Trophoblast cell (in vitro differentiated cells and primary cell): Measurements from ENCODE around the gene ITPA.
A peak's percentile ranks its signal among the peaks of the same experiment; 100 is the strongest.

Source experiments
- DNase-seq, 2 donors: peaks; one replicate each; pipeline ENCODE4 v3.0.0-alpha.2; 2016
- H2AFZ ChIP-seq: 2 replicates; pipeline ENCODE4 v1.6.1; 2013; ENCODE audit warnings: low read length, moderate library complexity, mild to moderate bottlenecking; ENCODE audit not compliant: insufficient read depth, poor library complexity
- H2AK5ac ChIP-seq: 2 replicates; pipeline ENCODE4 v1.6.1; 2013; ENCODE audit warnings: mild to moderate bottlenecking, low read length
- H2BK120ac ChIP-seq: 2 replicates; pipeline ENCODE4 v1.6.1; 2013; ENCODE audit warnings: low read length, mild to moderate bottlenecking, moderate library complexity; ENCODE audit not compliant: insufficient read depth, poor library complexity
- H2BK12ac ChIP-seq: 2 replicates; pipeline ENCODE4 v1.6.1; 2013; ENCODE audit warnings: mild to moderate bottlenecking, low read length, moderate library complexity
- H2BK5ac ChIP-seq: 2 replicates; pipeline ENCODE4 v1.6.1; 2013; ENCODE audit warnings: low read length, low read depth, moderate library complexity, mild to moderate bottlenecking; ENCODE audit not compliant: poor library complexity
- H3K14ac ChIP-seq: 2 replicates; pipeline ENCODE4 v1.6.1; 2013; ENCODE audit warnings: mild to moderate bottlenecking, low read length
- H3K18ac ChIP-seq: 2 replicates; pipeline ENCODE4 v1.6.1; 2013; ENCODE audit warnings: mild to moderate bottlenecking, low read length
- H3K23ac ChIP-seq: 2 replicates; pipeline ENCODE4 v1.6.1; 2013; ENCODE audit warnings: low read length
- H3K27ac ChIP-seq: 2 replicates; pipeline ENCODE4 v1.5.1; 2013; ENCODE audit warnings: low read depth, mild to moderate bottlenecking, inconsistent platforms, low read length, moderate library complexity
- H3K27me3 ChIP-seq: 2 replicates; pipeline ENCODE4 v1.6.1; 2013; ENCODE audit warnings: inconsistent platforms, mild to moderate bottlenecking, low read length, moderate library complexity; ENCODE audit not compliant: insufficient read depth
- H3K36me3 ChIP-seq, 2 experiments: 1 replicate in 1 of 2; 2 replicates in 1 of 2; pipeline ENCODE4 v1.6.1; 2013; ENCODE audit warnings: low read length in 2 of 2, mild to moderate bottlenecking in 2 of 2, moderate library complexity in 1 of 2; ENCODE audit not compliant: insufficient read depth in 2 of 2, control insufficient read depth in 1 of 2
- H3K4ac ChIP-seq: 2 replicates; pipeline ENCODE4 v1.6.1; 2013; ENCODE audit warnings: low read depth, mild to moderate bottlenecking, low read length, moderate library complexity
- H3K4me1 ChIP-seq, 2 experiments: 1 replicate in 1 of 2; 2 replicates in 1 of 2; pipeline ENCODE4 v1.6.1; 2013; ENCODE audit warnings: low read length in 2 of 2, mild to moderate bottlenecking in 2 of 2, moderate library complexity in 1 of 2; ENCODE audit not compliant: insufficient read depth in 2 of 2, control insufficient read depth in 1 of 2
- H3K4me2 ChIP-seq: 2 replicates; pipeline ENCODE4 v1.6.1; 2013; ENCODE audit warnings: inconsistent platforms, mild to moderate bottlenecking, low read length, moderate library complexity
- H3K4me3 ChIP-seq: 2 replicates; pipeline ENCODE4 v1.5.1; 2013; ENCODE audit warnings: mild to moderate bottlenecking, low read depth, low read length, inconsistent platforms
- H3K79me1 ChIP-seq: one replicate; pipeline ENCODE4 v1.6.1; 2013; ENCODE audit warnings: low read length
- H3K79me2 ChIP-seq: 2 replicates; pipeline ENCODE4 v1.6.1; 2013; ENCODE audit warnings: low read length, mild to moderate bottlenecking; ENCODE audit not compliant: control insufficient read depth, insufficient read depth, poor library complexity
- H3K9ac ChIP-seq: 2 replicates; pipeline ENCODE4 v1.6.1; 2013; ENCODE audit warnings: mild to moderate bottlenecking, low read length
- H3K9me3 ChIP-seq: 2 replicates; pipeline ENCODE4 v1.6.1; 2013; ENCODE audit warnings: low read depth, mild to moderate bottlenecking, control low read depth, inconsistent platforms, low read length; ENCODE audit not compliant: insufficient read depth
- H4K12ac ChIP-seq: 2 replicates; pipeline ENCODE4 v1.6.1; 2013; ENCODE audit warnings: low read depth, mild to moderate bottlenecking, low read length, moderate library complexity
- H4K8ac ChIP-seq: 2 replicates; pipeline ENCODE4 v1.6.1; 2013; ENCODE audit warnings: low read depth, mild to moderate bottlenecking, low read length, moderate library complexity
- H4K91ac ChIP-seq: one replicate; pipeline ENCODE4 v1.6.1; 2013; ENCODE audit warnings: low read depth, mild to moderate bottlenecking, low read length, moderate library complexity
- WGBS: extraction: QIAGEN DNeasy Blood & Tissue Kit; methylation state at CpG from one replicate; pipeline ENCODE4 v1.1.7; 2013; ENCODE audit warnings: missing lambda C conversion rate; ENCODE audit not compliant: insufficient read length, insufficient coverage; ENCODE audit errors: extremely low coverage; 5-methylcytosine and 5-hydroxymethylcytosine counted together

Gene ITPA

DNA sequence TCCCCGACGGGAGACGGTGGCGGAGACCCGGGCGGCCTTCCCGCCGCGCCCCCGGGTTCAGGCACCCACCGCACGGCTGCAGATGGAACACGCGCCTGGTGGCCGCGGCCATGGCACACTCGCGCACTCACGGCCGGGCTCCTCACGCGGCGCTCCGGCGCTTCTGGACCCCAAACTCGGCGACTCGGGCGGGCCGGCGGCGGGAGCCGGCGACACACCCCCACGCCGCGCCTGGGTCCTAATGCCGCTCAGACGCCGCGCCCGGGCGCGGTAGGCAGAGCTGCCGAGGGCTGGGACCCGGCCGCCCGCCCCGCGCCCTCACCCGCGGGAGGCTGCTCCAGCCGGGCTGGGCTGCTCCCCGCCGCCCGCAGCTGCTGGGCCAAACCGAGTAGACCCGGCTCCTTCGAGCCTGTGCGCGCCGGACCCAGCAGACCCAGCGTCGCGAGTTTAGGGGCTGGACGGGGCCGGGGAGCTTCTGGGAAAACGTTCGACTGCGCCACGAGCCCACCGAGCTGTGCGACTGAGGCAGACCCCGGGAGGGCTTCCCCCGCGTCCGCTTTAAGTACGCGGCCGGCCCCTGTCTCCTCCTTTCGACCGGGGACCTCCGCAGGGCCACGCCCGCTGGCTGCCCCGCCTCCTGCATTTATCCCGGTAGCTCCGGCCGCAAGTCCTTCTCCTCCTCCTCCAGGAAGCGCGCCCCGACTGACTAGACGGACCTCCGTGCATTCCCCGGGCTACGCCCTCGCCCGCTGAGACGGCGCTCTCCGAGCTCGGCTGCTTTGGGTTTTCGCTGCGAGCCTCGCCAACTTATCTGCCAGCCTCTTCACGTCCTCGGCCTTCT, 29.9 kb downstream of the ITPA start, which contains the start of gene SLC4A11:
Gene SLC4A11, minus strand, starts transcription at position 165 of the 841 bp plus-strand sequence. Its CDS starts 53 bp downstream, at position 112.
- peak within 1 kb of the TSS; percentile 78 for H2BK120ac ChIP-seq
- no peak within 1 kb of the TSS for H3K4ac ChIP-seq
- no CpG with 5 or more reads among the region's 107 CpGs for WGBS
- H3K4me1 ChIP-seq: peaks cover 11 to 12% of the 10 kb centered on the region in 2 experiments
- H2AFZ ChIP-seq: peak within 1 kb of the TSS; percentile 8
- H2BK5ac ChIP-seq: no peak within 1 kb of the TSS
- peak within 1 kb of the TSS; percentile 59 for H3K14ac ChIP-seq
- peak within 1 kb of the TSS; percentile 85 for H3K18ac ChIP-seq
- H3K79me1 ChIP-seq: peaks cover 9% of the 10 kb centered on the region
- H3K36me3 ChIP-seq: no peaks in the 10 kb centered on the region
- peak within 1 kb of the TSS; percentile 74 for H4K12ac ChIP-seq
- H3K4me2 ChIP-seq: peak within 1 kb of the TSS; percentile 68
- no peak within 1 kb of the TSS for H3K27ac ChIP-seq
- peak in 1 of 2 donors; percentile 39 for DNase-seq
- peak within 1 kb of the TSS; percentile 22 for H4K91ac ChIP-seq
- no peak within 1 kb of the TSS for H2AK5ac ChIP-seq
- peak within 1 kb of the TSS; percentile 65 for H3K4me3 ChIP-seq
- no peaks in the 10 kb centered on the region for H3K9me3 ChIP-seq
- H3K23ac ChIP-seq: no peak within 1 kb of the TSS
- peaks cover 37% of the 10 kb centered on the region for H3K27me3 ChIP-seq
- H4K8ac ChIP-seq: peak within 1 kb of the TSS; percentile 82
- H3K9ac ChIP-seq: no peak within 1 kb of the TSS
- peaks cover 2% of the 10 kb centered on the region for H3K79me2 ChIP-seq
- H2BK12ac ChIP-seq: no peak within 1 kb of the TSS

DNA sequence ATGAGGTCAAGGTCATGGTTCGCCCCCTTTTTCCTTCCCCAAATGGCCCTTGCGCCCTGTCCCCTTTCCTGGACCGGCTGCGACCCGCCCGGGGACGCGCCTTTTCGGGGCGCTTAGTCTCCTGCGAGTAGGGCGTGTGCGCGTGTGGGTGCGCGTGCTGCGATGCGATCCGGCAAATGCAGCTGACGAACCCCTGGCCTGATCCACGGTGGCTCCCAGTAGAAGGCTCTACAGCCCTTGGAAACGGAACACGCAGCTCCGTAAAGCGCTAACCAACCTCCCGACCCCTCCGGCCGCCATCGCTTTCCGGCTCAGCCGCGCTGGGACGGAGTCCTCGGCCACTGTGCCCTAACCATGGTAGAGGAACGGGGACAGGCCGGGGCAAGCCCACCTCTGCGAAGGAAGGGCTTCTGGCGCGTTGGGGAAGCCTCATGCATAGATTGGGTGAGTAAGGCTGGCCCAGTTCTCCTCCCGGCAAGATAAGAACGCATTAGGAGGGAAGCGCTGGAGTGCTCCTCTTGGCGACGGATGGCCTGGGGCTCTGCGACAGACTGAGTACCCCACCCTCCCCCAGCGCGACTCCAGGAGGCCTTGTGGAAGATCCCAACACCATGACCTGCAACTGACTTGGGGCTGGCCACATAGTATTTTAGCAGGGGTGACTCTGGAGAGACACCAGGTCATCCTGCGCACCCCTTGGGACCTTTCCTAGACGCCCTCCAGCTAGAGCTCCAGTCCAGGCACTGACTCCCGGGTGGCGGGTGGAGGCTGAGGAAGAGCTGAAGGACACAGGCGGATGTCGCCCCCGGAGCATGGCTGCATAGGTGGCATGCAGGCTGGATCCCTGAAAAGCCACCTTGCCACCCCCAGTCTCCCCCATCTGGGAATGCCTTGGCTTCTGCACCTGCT, 30.8 kb downstream of the ITPA start:
- H3K79me1 ChIP-seq: peaks cover 9% of the 10 kb centered on the region
- H3K4me1 ChIP-seq: peaks cover 11 to 12% of the 10 kb centered on the region in 2 experiments
- H3K4me2 ChIP-seq: peak overlapping the region; percentile 68
- H3K4ac ChIP-seq: no peak overlapping the region
- H2AFZ ChIP-seq: peak overlapping the region; percentile 8
- no peak overlapping the region for H3K27ac ChIP-seq
- peaks cover 37% of the 10 kb centered on the region for H3K27me3 ChIP-seq
- peak overlapping the region; percentile 82 for H4K8ac ChIP-seq
- no peak overlapping the region for H3K23ac ChIP-seq
- WGBS: no CpG with 5 or more reads among the region's 54 CpGs
- peak overlapping the region; percentile 78 for H2BK120ac ChIP-seq
- H4K12ac ChIP-seq: peak overlapping the region; percentile 74
- H3K4me3 ChIP-seq: peak overlapping the region; percentile 65
- H3K9ac ChIP-seq: no peak overlapping the region
- no peak overlapping the region for H2AK5ac ChIP-seq
- peak overlapping the region; percentile 59 for H3K14ac ChIP-seq
- H2BK5ac ChIP-seq: no peak overlapping the region
- no peak for DNase-seq
- H2BK12ac ChIP-seq: no peak overlapping the region
- H3K9me3 ChIP-seq: no peaks in the 10 kb centered on the region
- H4K91ac ChIP-seq: peak overlapping the region; percentile 22
- no peaks in the 10 kb centered on the region for H3K36me3 ChIP-seq
- peak overlapping the region; percentile 85 for H3K18ac ChIP-seq
- peaks cover 2% of the 10 kb centered on the region for H3K79me2 ChIP-seq

DNA sequence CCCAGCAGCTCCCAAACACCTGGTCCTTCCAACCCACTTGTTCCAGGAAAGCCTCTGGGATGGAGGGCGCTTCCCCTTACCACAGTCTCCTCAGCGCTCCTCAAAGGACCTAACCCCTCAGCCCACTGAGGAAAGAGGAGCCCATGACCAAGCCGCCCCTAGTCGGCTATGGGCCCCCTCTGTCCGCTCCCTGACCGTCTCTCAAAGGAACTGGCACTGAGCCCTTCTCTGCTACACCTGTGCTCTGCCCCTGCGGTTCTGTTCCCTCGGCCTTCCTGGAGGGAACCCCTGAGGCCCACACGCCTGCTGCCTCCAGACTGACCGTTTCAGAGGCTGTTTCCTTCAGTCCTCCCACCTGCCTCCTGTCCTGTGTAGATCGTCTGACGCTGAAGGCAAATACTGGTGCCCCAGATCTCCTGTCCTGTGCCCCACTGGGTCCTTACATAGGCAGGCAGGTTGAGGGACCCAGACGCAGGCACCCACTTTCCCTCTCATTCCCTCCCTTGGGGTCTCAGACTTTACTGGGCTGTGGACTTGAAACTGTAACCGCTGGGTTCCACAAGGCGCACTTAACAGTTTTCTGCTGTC, 31.6 kb downstream of the ITPA start:
- H3K14ac ChIP-seq: no peak overlapping the region

DNA sequence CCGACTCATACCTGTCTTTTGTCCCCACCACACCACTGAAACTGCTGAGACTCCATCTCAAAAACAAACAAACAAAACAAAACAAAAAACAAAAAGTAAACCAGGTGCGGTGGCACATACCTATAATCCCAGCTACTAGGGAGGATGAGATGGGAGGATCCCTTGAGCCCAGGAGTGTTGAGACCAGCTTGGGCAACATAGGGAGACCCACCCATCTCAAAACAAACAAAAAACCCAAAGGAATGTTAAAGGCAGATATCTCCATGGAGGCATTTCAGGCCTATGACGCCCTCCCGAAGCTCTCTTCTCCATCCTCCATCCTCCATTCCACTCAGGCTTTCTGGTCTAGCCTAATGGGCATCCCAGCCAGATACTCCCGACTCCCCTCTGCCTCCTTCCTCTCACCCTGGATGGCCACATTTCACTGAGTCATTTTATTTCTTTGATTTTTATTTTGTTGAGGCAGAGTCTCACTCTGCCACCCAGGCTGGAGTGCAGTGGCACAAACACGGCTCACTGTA, 32.9 kb downstream of the ITPA start:
- H3K36me3 ChIP-seq: no peaks in the 10 kb centered on the region
- no CpG with 5 or more reads among the region's 6 CpGs for WGBS
- peaks cover 11 to 12% of the 10 kb centered on the region in 2 experiments for H3K4me1 ChIP-seq
- no peak overlapping the region for H3K4ac ChIP-seq
- H3K79me2 ChIP-seq: peaks cover 2% of the 10 kb centered on the region
- H4K91ac ChIP-seq: no peak overlapping the region
- H4K8ac ChIP-seq: no peak overlapping the region
- H2AK5ac ChIP-seq: no peak overlapping the region
- no peak overlapping the region for H3K4me3 ChIP-seq
- no peak overlapping the region for H3K4me2 ChIP-seq
- no peak overlapping the region for H2AFZ ChIP-seq
- peaks cover 30% of the 10 kb centered on the region for H3K27me3 ChIP-seq
- peaks cover 9% of the 10 kb centered on the region for H3K79me1 ChIP-seq
- no peaks in the 10 kb centered on the region for H3K9me3 ChIP-seq
- H3K9ac ChIP-seq: no peak overlapping the region
- no peak for DNase-seq
- no peak overlapping the region for H3K14ac ChIP-seq
- no peak overlapping the region for H3K18ac ChIP-seq
- H3K23ac ChIP-seq: no peak overlapping the region
- H4K12ac ChIP-seq: no peak overlapping the region
- no peak overlapping the region for H2BK5ac ChIP-seq
- H3K27ac ChIP-seq: no peak overlapping the region
- no peak overlapping the region for H2BK12ac ChIP-seq
- H2BK120ac ChIP-seq: no peak overlapping the region

More for the DNA sequence above, 31.6 kb downstream of the ITPA start:
- Histone ChIP-seq H3K4me3 (no peak overlapping the region), H3K9me3 (no peaks in the 10 kb centered on the region), H3K79me1 (peaks cover 9% of the 10 kb centered on the region), H2BK5ac (no peak overlapping the region), H3K18ac (no peak overlapping the region), H3K27ac (no peak overlapping the region), H2AK5ac (no peak overlapping the region), H2BK120ac (no peak overlapping the region), H4K12ac (no peak overlapping the region), H3K9ac (no peak overlapping the region), H3K27me3 (peaks cover 37% of the 10 kb centered on the region), H2AFZ (no peak overlapping the region), H3K36me3 (no peaks in the 10 kb centered on the region), H4K8ac (no peak overlapping the region), H2BK12ac (no peak overlapping the region), H4K91ac (no peak overlapping the region), H3K4me1 (peaks cover 11 to 12% of the 10 kb centered on the region in 2 experiments), H3K79me2 (peaks cover 2% of the 10 kb centered on the region), H3K23ac (no peak overlapping the region), H3K4me2 (no peak overlapping the region), H3K4ac (no peak overlapping the region)
- no CpG with 5 or more reads among the region's 15 CpGs for WGBS
- no peak for DNase-seq
